ENCODE measurements around the gene CLEC4D.
"Not testable (repeated sequence)": the region's sequence is repeated elsewhere in the genome, so short reads cannot be mapped to it uniquely, and the experiment has no call there.

CLEC4D gene

GRCh38 chr12:8527250-8528130 lies 14.2 kb downstream of the CLEC4D start:
- Histone ChIP-seq H3K27ac (ENCODE audit: insufficient read depth, low read length, poor library complexity, severe bottlenecking) (no peak overlapping the region), H3K9me3 (ENCODE audit: control insufficient read depth, low read length) (no peaks in the 10 kb centered on the region), H3K27me3 (replicated peaks; ENCODE audit: control insufficient read depth, insufficient read depth, low read length, poor library complexity, severe bottlenecking) (no peaks in the 10 kb centered on the region), H3K4me3 (ENCODE audit: insufficient read depth, low read depth, low read length, poor library complexity, severe bottlenecking) (no peak overlapping the region), H3K36me3 (ENCODE audit: control insufficient read depth, insufficient read depth, low read length) (no peaks in the 10 kb centered on the region), H3K4me1 (ENCODE audit: control insufficient read depth, insufficient read depth, low read length, poor library complexity, severe bottlenecking) (no peaks in the 10 kb centered on the region)
- DNase-seq = no peak

DNA sequence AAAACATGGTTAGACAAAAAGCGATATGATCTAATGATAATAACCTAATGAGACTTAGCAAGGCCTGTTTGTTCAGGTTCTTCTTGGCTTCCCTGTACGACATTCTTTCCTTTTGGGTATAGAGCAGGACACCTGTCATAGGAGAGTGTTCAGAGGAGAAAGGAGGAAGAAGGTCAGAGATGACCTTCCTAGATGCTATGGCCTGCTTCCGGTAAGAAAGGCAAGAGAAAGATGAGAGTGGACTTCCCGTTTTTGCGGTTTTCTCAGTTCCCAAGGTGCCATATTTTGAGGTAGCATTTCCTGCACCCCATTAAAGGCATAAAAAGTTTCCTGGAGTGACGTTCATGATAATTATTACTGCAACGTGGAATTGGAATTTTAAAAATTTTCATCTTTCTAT lies 18.7 kb downstream of the CLEC4D start:
- Histone ChIP-seq H3K4me1 (ENCODE audit: control insufficient read depth, insufficient read depth, low read length, poor library complexity, severe bottlenecking) (no peaks in the 10 kb centered on the region), H3K9me3 (ENCODE audit: control insufficient read depth, low read length) (no peaks in the 10 kb centered on the region), H3K4me3 (ENCODE audit: insufficient read depth, low read depth, low read length, poor library complexity, severe bottlenecking) (no peak overlapping the region), H3K36me3 (ENCODE audit: control insufficient read depth, insufficient read depth, low read length) (no peaks in the 10 kb centered on the region), H3K27ac (ENCODE audit: insufficient read depth, low read length, poor library complexity, severe bottlenecking) (no peak overlapping the region), H3K27me3 (replicated peaks; ENCODE audit: control insufficient read depth, insufficient read depth, low read length, poor library complexity, severe bottlenecking) (no peaks in the 10 kb centered on the region)
- DNase-seq = no peak

GRCh38 chr12:8537820-8538219 lies 24.5 kb downstream of the CLEC4D start:
- DNase-seq; H3K27ac ChIP-seq (ENCODE audit: insufficient read depth, low read length, poor library complexity, severe bottlenecking); H3K9me3 ChIP-seq (ENCODE audit: control insufficient read depth, low read length); H3K4me3 ChIP-seq (ENCODE audit: insufficient read depth, low read depth, low read length, poor library complexity, severe bottlenecking); H3K27me3 ChIP-seq (replicated peaks; ENCODE audit: control insufficient read depth, insufficient read depth, low read length, poor library complexity, severe bottlenecking); H3K36me3 ChIP-seq (ENCODE audit: control insufficient read depth, insufficient read depth, low read length); H3K4me1 ChIP-seq (ENCODE audit: control insufficient read depth, insufficient read depth, low read length, poor library complexity, severe bottlenecking): not testable (repeated sequence)

- not testable (repeated sequence) for DNase-seq; H3K27ac ChIP-seq (ENCODE audit: insufficient read depth, low read length, poor library complexity, severe bottlenecking); H3K9me3 ChIP-seq (ENCODE audit: control insufficient read depth, low read length); H3K27me3 ChIP-seq (replicated peaks; ENCODE audit: control insufficient read depth, insufficient read depth, low read length, poor library complexity, severe bottlenecking); H3K4me3 ChIP-seq (ENCODE audit: insufficient read depth, low read depth, low read length, poor library complexity, severe bottlenecking); H3K4me1 ChIP-seq (ENCODE audit: control insufficient read depth, insufficient read depth, low read length, poor library complexity, severe bottlenecking); H3K36me3 ChIP-seq (ENCODE audit: control insufficient read depth, insufficient read depth, low read length)
These were observed 27.5 kb downstream of the CLEC4D start, which contains the start of gene CLEC4E for GRCh38 chr12:8540831-8541230. Gene CLEC4E (minus strand): TSS chr12:8540905. CDS start chr12:8540797, 108 bp downstream.

DNA sequence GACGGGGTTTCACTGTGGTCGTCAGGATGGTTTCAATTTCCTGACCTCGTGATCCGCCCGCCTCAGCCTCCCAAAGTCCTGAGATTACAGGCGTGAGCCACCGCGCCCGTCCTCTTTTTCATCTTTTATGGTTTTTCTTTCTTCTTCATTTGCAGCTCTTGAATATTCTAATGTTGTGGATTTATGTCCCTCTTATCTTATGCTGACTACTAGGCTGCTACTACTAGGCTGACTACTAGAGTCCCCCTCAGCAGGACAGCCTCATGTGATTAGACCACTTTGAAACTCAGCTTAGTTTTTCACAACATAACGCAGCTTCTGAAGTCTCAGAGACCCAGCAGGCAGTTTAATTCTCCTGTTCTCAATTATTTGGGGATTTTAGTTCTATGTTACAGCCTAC lies 28.3 kb downstream of the CLEC4D start:
- no peaks in the 10 kb centered on the region for H3K9me3 ChIP-seq (ENCODE audit: control insufficient read depth, low read length)
- no peak overlapping the region for H3K4me3 ChIP-seq (ENCODE audit: insufficient read depth, low read depth, low read length, poor library complexity, severe bottlenecking)
- no peaks in the 10 kb centered on the region for H3K36me3 ChIP-seq (ENCODE audit: control insufficient read depth, insufficient read depth, low read length)
- no peak overlapping the region for H3K27ac ChIP-seq (ENCODE audit: insufficient read depth, low read length, poor library complexity, severe bottlenecking)
- no peaks in the 10 kb centered on the region for H3K4me1 ChIP-seq (ENCODE audit: control insufficient read depth, insufficient read depth, low read length, poor library complexity, severe bottlenecking)
- H3K27me3 ChIP-seq (replicated peaks; ENCODE audit: control insufficient read depth, insufficient read depth, low read length, poor library complexity, severe bottlenecking) = no peaks in the 10 kb centered on the region
- DNase-seq = no peak

DNA sequence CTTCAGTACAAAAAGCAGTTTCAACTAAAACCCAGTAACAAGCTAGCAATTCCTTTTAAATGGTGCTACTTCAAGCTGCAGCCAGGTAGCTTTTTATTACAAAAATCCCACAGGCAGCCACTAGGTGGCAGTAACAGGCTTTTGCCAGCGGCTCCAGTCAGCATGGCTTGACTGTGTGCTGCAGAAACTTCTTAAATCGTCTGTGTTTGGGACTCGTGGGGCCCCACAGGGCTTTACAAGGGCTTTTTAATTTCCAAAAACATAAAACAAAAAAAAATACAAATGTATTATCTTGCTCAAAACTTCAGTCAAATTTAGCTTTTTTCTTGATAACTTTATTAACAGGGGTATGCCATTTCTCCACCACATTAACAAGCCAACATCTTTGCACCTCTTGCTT lies 31.0 kb downstream of the CLEC4D start:
- Histone ChIP-seq H3K27ac (ENCODE audit: insufficient read depth, low read length, poor library complexity, severe bottlenecking) (no peak overlapping the region), H3K4me3 (ENCODE audit: insufficient read depth, low read depth, low read length, poor library complexity, severe bottlenecking) (no peak overlapping the region), H3K27me3 (replicated peaks; ENCODE audit: control insufficient read depth, insufficient read depth, low read length, poor library complexity, severe bottlenecking) (no peaks in the 10 kb centered on the region), H3K4me1 (ENCODE audit: control insufficient read depth, insufficient read depth, low read length, poor library complexity, severe bottlenecking) (no peaks in the 10 kb centered on the region), H3K9me3 (ENCODE audit: control insufficient read depth, low read length) (no peaks in the 10 kb centered on the region), H3K36me3 (ENCODE audit: control insufficient read depth, insufficient read depth, low read length) (no peaks in the 10 kb centered on the region)
- peak; percentile 36 to 54 (median 37) for DNase-seq

- H3K4me3 ChIP-seq (ENCODE audit: insufficient read depth, low read depth, low read length, poor library complexity, severe bottlenecking) = no peak overlapping the region
- no peak overlapping the region for H3K27ac ChIP-seq (ENCODE audit: insufficient read depth, low read length, poor library complexity, severe bottlenecking)
- H3K4me1 ChIP-seq (ENCODE audit: control insufficient read depth, insufficient read depth, low read length, poor library complexity, severe bottlenecking) = no peaks in the 10 kb centered on the region
- H3K9me3 ChIP-seq (ENCODE audit: control insufficient read depth, low read length) = no peaks in the 10 kb centered on the region
- no peaks in the 10 kb centered on the region for H3K36me3 ChIP-seq (ENCODE audit: control insufficient read depth, insufficient read depth, low read length)
- no peak for DNase-seq
- no peaks in the 10 kb centered on the region for H3K27me3 ChIP-seq (replicated peaks; ENCODE audit: control insufficient read depth, insufficient read depth, low read length, poor library complexity, severe bottlenecking)
These were observed 33.3 kb downstream of the CLEC4D start for GRCh38 chr12:8546591-8546990.

- H3K4me1 ChIP-seq (ENCODE audit: control insufficient read depth, insufficient read depth, low read length, poor library complexity, severe bottlenecking) = no peaks in the 10 kb centered on the region
- H3K27me3 ChIP-seq (replicated peaks; ENCODE audit: control insufficient read depth, insufficient read depth, low read length, poor library complexity, severe bottlenecking) = no peaks in the 10 kb centered on the region
- DNase-seq = no peak
- H3K4me3 ChIP-seq (ENCODE audit: insufficient read depth, low read depth, low read length, poor library complexity, severe bottlenecking) = no peak overlapping the region
- H3K27ac ChIP-seq (ENCODE audit: insufficient read depth, low read length, poor library complexity, severe bottlenecking) = no peak overlapping the region
- no peaks in the 10 kb centered on the region for H3K9me3 ChIP-seq (ENCODE audit: control insufficient read depth, low read length)
- H3K36me3 ChIP-seq (ENCODE audit: control insufficient read depth, insufficient read depth, low read length) = no peaks in the 10 kb centered on the region
These were observed 34.3 kb downstream of the CLEC4D start for GRCh38 chr12:8547645-8548044.

- Histone ChIP-seq H3K27ac (ENCODE audit: insufficient read depth, low read length, poor library complexity, severe bottlenecking) (no peak overlapping the region), H3K9me3 (ENCODE audit: control insufficient read depth, low read length) (no peaks in the 10 kb centered on the region), H3K4me1 (ENCODE audit: control insufficient read depth, insufficient read depth, low read length, poor library complexity, severe bottlenecking) (no peaks in the 10 kb centered on the region), H3K36me3 (ENCODE audit: control insufficient read depth, insufficient read depth, low read length) (no peaks in the 10 kb centered on the region), H3K27me3 (replicated peaks; ENCODE audit: control insufficient read depth, insufficient read depth, low read length, poor library complexity, severe bottlenecking) (no peaks in the 10 kb centered on the region), H3K4me3 (ENCODE audit: insufficient read depth, low read depth, low read length, poor library complexity, severe bottlenecking) (no peak overlapping the region)
- DNase-seq = no peak
These were observed 34.9 kb downstream of the CLEC4D start for GRCh38 chr12:8548192-8548591.

GRCh38 chr12:8549381-8549780 lies 36.1 kb downstream of the CLEC4D start:
- Histone ChIP-seq H3K4me1 (ENCODE audit: control insufficient read depth, insufficient read depth, low read length, poor library complexity, severe bottlenecking) (no peaks in the 10 kb centered on the region), H3K27me3 (replicated peaks; ENCODE audit: control insufficient read depth, insufficient read depth, low read length, poor library complexity, severe bottlenecking) (no peaks in the 10 kb centered on the region), H3K36me3 (ENCODE audit: control insufficient read depth, insufficient read depth, low read length) (no peaks in the 10 kb centered on the region), H3K4me3 (ENCODE audit: insufficient read depth, low read depth, low read length, poor library complexity, severe bottlenecking) (no peak overlapping the region), H3K27ac (ENCODE audit: insufficient read depth, low read length, poor library complexity, severe bottlenecking) (no peak overlapping the region), H3K9me3 (ENCODE audit: control insufficient read depth, low read length) (no peaks in the 10 kb centered on the region)
- no peak for DNase-seq

Data from effector memory CD4-positive, alpha-beta T cell (primary cell).